22Rv1 (cell line): ENCODE measurements around the gene GPR148.

Experiments used
- H3K27ac ChIP-seq: fragments of 450-650 bp; 2 replicates; pipeline ENCODE4 v1.5.1; 2017
- ZFX ChIP-seq: fragments of 450-650 bp; IDR thresholded peaks from 2 replicates; pipeline ENCODE4 v1.6.1; 2017; ENCODE audit warnings: antibody characterized with exemption, borderline replicate concordance
- TF ChIP-seq, protein P1 (sequence below): fragments of 450-650 bp; IDR thresholded peaks from 2 replicates; pipeline ENCODE4 v1.5.1; 2017; ENCODE audit warnings: mild to moderate bottlenecking

GPR148 gene

GRCh38 chr2:130756053-130756873, 27.4 kb downstream of the GPR148 start:
- TF ChIP-seq ZFX, result no peak
- TF ChIP-seq, protein P1, sequence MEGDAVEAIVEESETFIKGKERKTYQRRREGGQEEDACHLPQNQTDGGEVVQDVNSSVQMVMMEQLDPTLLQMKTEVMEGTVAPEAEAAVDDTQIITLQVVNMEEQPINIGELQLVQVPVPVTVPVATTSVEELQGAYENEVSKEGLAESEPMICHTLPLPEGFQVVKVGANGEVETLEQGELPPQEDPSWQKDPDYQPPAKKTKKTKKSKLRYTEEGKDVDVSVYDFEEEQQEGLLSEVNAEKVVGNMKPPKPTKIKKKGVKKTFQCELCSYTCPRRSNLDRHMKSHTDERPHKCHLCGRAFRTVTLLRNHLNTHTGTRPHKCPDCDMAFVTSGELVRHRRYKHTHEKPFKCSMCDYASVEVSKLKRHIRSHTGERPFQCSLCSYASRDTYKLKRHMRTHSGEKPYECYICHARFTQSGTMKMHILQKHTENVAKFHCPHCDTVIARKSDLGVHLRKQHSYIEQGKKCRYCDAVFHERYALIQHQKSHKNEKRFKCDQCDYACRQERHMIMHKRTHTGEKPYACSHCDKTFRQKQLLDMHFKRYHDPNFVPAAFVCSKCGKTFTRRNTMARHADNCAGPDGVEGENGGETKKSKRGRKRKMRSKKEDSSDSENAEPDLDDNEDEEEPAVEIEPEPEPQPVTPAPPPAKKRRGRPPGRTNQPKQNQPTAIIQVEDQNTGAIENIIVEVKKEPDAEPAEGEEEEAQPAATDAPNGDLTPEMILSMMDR, result 0 out of 2 replicates have a peak, but pooled peaks have one; percentile 8
- H3K27ac ChIP-seq, result peak overlapping the region; percentile 74

GRCh38 chr2:130756874-130757668, 28.2 kb downstream of the GPR148 start:
- TF ChIP-seq ZFX, result no peak
- TF ChIP-seq, protein P1, result no peak
- H3K27ac ChIP-seq, result peak overlapping the region; percentile 74

- TF ChIP-seq, protein P1, result no peak
- TF ChIP-seq ZFX, result no peak
- H3K27ac ChIP-seq, result no peak overlapping the region
Observed at GRCh38 chr2:130759906-130760753, 31.3 kb downstream of the GPR148 start.

DNA sequence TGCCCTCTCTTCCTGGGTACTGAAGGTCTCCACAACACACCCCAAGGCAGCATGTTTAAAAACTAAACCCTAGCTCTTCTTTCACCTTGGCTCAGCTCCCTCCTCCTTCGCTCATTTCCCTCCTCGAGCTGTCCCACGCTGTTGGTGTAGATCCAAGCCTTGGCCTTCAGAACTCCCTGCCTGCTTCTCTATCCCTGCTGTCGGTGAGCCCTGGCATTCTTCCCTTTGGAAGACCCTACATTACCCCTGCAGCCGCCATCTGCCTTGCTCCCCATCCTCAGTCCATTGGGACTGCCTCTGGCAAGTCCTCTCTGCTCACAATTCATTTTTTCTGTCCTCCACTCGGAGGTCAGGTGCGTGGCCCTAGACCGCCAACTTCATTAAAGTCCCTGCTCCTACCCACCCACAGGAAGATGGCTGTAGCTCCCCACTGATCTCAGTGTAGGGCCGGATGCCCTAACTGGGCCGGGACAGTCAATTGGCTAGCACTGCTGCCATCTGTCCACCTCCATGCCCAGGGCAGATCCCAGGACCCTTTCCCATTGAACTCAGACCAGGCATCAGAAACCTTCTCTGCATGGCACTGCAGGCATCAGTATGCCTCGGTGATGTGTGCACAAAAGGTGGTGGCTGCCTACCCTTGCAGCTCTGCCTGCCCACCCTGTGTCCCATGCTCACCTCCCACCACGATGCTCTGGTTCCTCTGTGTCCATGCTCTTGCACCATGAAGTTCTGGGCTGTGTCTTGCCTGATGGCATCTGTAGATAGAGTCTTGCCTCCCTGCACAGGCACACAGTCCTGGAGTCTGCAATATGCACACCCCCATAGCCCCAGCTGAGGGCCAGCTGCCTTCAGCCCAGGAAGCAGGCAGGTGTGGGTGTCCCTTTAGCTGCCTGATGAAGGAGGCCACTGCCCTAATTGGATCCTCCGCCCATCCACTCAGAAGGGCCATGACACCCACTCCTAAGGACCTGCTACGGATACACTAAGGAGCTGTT, 32.2 kb downstream of the GPR148 start:
- H3K27ac ChIP-seq, result no peak overlapping the region
- TF ChIP-seq, protein P1, result no peak
- TF ChIP-seq ZFX, result no peak

DNA sequence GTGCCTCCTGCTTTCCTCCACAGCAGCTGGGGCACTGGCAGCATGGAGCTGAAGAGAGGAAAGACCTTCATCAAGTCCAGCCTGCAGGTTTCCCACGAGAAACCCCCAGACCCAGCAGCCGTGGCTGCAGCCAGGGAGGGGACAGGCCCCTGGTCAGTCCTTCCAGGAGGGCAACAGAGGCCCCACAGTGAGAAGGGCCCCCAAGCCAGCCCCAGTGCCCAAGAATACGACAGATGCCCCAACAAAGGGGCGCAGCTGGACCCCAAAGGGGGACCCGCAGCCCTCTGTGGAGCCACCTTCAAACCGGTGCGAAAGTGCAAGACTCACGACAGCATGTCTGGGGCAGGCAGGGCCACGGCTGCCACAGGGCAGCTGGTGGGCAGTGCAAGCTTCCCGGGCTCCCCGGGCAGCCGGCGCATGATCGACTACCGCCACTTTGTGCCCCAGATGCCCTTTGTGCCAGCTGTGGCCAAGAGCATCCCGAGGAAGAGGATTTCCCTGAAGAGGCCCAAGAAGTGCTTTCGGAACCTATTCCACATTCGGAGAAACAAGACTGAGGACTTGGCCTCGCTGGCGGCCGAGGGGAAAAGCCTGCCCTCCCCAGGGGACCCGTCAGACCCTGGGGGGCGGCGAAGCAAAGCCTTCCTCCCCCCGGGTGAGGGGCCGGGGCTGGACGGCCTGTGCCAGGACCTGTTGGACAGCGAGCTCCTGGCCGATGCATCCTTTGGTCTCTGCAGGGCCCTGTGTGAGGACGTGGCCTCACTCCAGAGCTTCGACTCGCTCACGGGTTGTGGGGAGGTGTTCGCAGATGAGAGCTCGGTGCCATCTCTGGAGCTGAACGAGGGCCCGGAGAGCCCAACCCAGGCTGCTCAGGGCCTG, 33.4 kb downstream of the GPR148 start:
- TF ChIP-seq, protein P1, result no peak
- TF ChIP-seq ZFX, result no peak
- H3K27ac ChIP-seq, result no peak overlapping the region
